ENCODE data around the gene AP2A1. TPM values are rescaled to one million over a fixed set of nuclear protein-coding genes. Genes with fewer than 3 reads are reported as not detected.
A peak's percentile ranks its signal among the peaks of the same experiment; 100 is the strongest.
"Not testable (repeated sequence)": the region's sequence is repeated elsewhere in the genome, so short reads cannot be mapped to it uniquely, and the experiment has no call there.

AP2A1 gene
- 10 to 100 TPM; 46.1 to 79.9 (median 67.1) TPM for polyA plus RNA-seq (ENCODE audit: insufficient read length in 4 of 4)

- no peak for DNase-seq (ENCODE audit: low read depth in 4 of 4, low spot score in 2 of 4)
Measured at GRCh38 chr19:49766930-49767299, at the start of gene AP2A1. Gene AP2A1, plus strand, starts transcription at chr19:49767001. Its CDS starts 133 bp downstream, at chr19:49767134.

- no peak for DNase-seq (ENCODE audit: low read depth in 4 of 4, low spot score in 2 of 4)
Measured at GRCh38 chr19:49718511-49718910, 48.3 kb upstream of the AP2A1 start.

- no peak for DNase-seq (ENCODE audit: low read depth in 4 of 4, low spot score in 2 of 4)
Measured at GRCh38 chr19:49718991-49719390, 47.8 kb upstream of the AP2A1 start.

GRCh38 chr19:49719420-49719819, 47.4 kb upstream of the AP2A1 start:
- DNase-seq (ENCODE audit: low read depth in 4 of 4, low spot score in 2 of 4): not testable (repeated sequence)

GRCh38 chr19:49727217-49728030, 39.4 kb upstream of the AP2A1 start:
- DNase-seq (ENCODE audit: low read depth in 4 of 4, low spot score in 2 of 4): peak in 1 of 4 donors; percentile 12

- DNase-seq (ENCODE audit: low read depth in 4 of 4, low spot score in 2 of 4): no peak
Measured at GRCh38 chr19:49730166-49730565, 36.6 kb upstream of the AP2A1 start.

GRCh38 chr19:49738268-49738667, 28.5 kb upstream of the AP2A1 start:
- DNase-seq (ENCODE audit: low read depth in 4 of 4, low spot score in 2 of 4): no peak

- no peak for DNase-seq (ENCODE audit: low read depth in 4 of 4, low spot score in 2 of 4)
Measured at GRCh38 chr19:49739098-49739497, 27.7 kb upstream of the AP2A1 start.

- DNase-seq (ENCODE audit: low read depth in 4 of 4, low spot score in 2 of 4): no peak
Measured at GRCh38 chr19:49739933-49740332, 26.9 kb upstream of the AP2A1 start.

- no peak for DNase-seq (ENCODE audit: low read depth in 4 of 4, low spot score in 2 of 4)
Measured at GRCh38 chr19:49741210-49741844, 25.5 kb upstream of the AP2A1 start.

- no peak for DNase-seq (ENCODE audit: low read depth in 4 of 4, low spot score in 2 of 4)
Measured at GRCh38 chr19:49744946-49745381, 21.8 kb upstream of the AP2A1 start.

- no peak for DNase-seq (ENCODE audit: low read depth in 4 of 4, low spot score in 2 of 4)
Measured at GRCh38 chr19:49746206-49746958, 20.4 kb upstream of the AP2A1 start.

- DNase-seq (ENCODE audit: low read depth in 4 of 4, low spot score in 2 of 4): no peak
Measured at GRCh38 chr19:49749055-49749716, 17.6 kb upstream of the AP2A1 start.

- DNase-seq (ENCODE audit: low read depth in 4 of 4, low spot score in 2 of 4): no peak
Measured at GRCh38 chr19:49749771-49750170, 17.0 kb upstream of the AP2A1 start.

GRCh38 chr19:49752701-49753100, 14.1 kb upstream of the AP2A1 start:
- DNase-seq (ENCODE audit: low read depth in 4 of 4, low spot score in 2 of 4): no peak

- DNase-seq (ENCODE audit: low read depth in 4 of 4, low spot score in 2 of 4): no peak
Measured at GRCh38 chr19:49755956-49756355, 10.8 kb upstream of the AP2A1 start.

GRCh38 chr19:49758292-49758691, 8.5 kb upstream of the AP2A1 start:
- DNase-seq (ENCODE audit: low read depth in 4 of 4, low spot score in 2 of 4): no peak

GRCh38 chr19:49761249-49761624, 5.6 kb upstream of the AP2A1 start:
- no peak for DNase-seq (ENCODE audit: low read depth in 4 of 4, low spot score in 2 of 4)

- no peak for DNase-seq (ENCODE audit: low read depth in 4 of 4, low spot score in 2 of 4)
Measured at GRCh38 chr19:49761625-49762311, 5.0 kb upstream of the AP2A1 start.

- no peak for DNase-seq (ENCODE audit: low read depth in 4 of 4, low spot score in 2 of 4)
Measured at GRCh38 chr19:49763230-49763629, 3.6 kb upstream of the AP2A1 start, which contains the start of gene TSKS. Gene TSKS, minus strand, starts transcription at chr19:49763306. Its CDS starts 59 bp downstream, at chr19:49763247.
